Measurements from ENCODE around the gene ABCA4.

ABCA4 gene

GRCh38 chr1:94058766-94059165 is 62.2 kb downstream of the ABCA4 start:
- DNase-seq (ENCODE audit: low spot score): no peak
- Histone ChIP-seq H3K4me3 (no peak overlapping the region), H3K27ac (no peak overlapping the region)
- TF ChIP-seq CTCF (IDR thresholded peaks at IDR 0.05): no peak

- H3K4me3 ChIP-seq: no peak overlapping the region
- no peak overlapping the region for H3K27ac ChIP-seq
- no peak for DNase-seq (ENCODE audit: low spot score)
- TF ChIP-seq CTCF (IDR thresholded peaks at IDR 0.05): no peak
Measured at GRCh38 chr1:94056996-94057395, 64.0 kb downstream of the ABCA4 start.

GRCh38 chr1:94056171-94056570 is 64.8 kb downstream of the ABCA4 start:
- no peak for DNase-seq (ENCODE audit: low spot score)
- TF ChIP-seq CTCF (IDR thresholded peaks at IDR 0.05): no peak
- no peak overlapping the region for H3K27ac ChIP-seq
- no peak overlapping the region for H3K4me3 ChIP-seq

GRCh38 chr1:94055459-94056122 is 65.4 kb downstream of the ABCA4 start:
- TF ChIP-seq CTCF (IDR thresholded peaks at IDR 0.05): no peak
- DNase-seq (ENCODE audit: low spot score): no peak
- H3K27ac ChIP-seq: no peak overlapping the region
- no peak overlapping the region for H3K4me3 ChIP-seq

- H3K4me3 ChIP-seq: no peak overlapping the region
- DNase-seq (ENCODE audit: low spot score): no peak
- no peak for TF ChIP-seq CTCF (IDR thresholded peaks at IDR 0.05)
- H3K27ac ChIP-seq: no peak overlapping the region
Measured at GRCh38 chr1:94050675-94051074, 70.3 kb downstream of the ABCA4 start.

GRCh38 chr1:94050254-94050653 is 70.7 kb downstream of the ABCA4 start:
- H3K4me3 ChIP-seq: no peak overlapping the region
- TF ChIP-seq CTCF (IDR thresholded peaks at IDR 0.05): no peak
- DNase-seq (ENCODE audit: low spot score): no peak
- peak overlapping the region in 1 of 2 donors; percentile 44 for H3K27ac ChIP-seq

GRCh38 chr1:94049791-94050190 is 71.2 kb downstream of the ABCA4 start:
- DNase-seq (ENCODE audit: low spot score): no peak
- H3K27ac ChIP-seq: peak overlapping the region in 1 of 2 donors; percentile 44
- TF ChIP-seq CTCF (IDR thresholded peaks at IDR 0.05): no peak

More at GRCh38 chr1:94049791-94050190, 71.2 kb downstream of the ABCA4 start:
- no peak overlapping the region for H3K4me3 ChIP-seq
